A549 (cell line): ENCODE measurements around the gene ACTG1.

ENCODE experiments used
- EP300 ChIP-seq, 2 experiments: fragments of >200 bp; sonication (Bioruptor Twin); formaldehyde crosslinking; IDR thresholded peaks; 2 replicates in 1 of 2; 3 replicates in 1 of 2; pipeline ENCODE4 v1.6.1; 2016 to 2017
- MAX ChIP-seq: IDR thresholded peaks from 2 replicates; pipeline ENCODE4 v1.6.1; 2012
- POLR2AphosphoS2 ChIP-seq: conservative IDR thresholded peaks from 2 replicates; pipeline ENCODE4 v1.6.1; 2012; ENCODE audit warnings: low read length, improper control_type of control experiment, inconsistent platforms
- RAD21 ChIP-seq, 2 experiments: fragments of >200 bp in 1 of 2; sonication (Bioruptor Twin) in 1 of 2; formaldehyde crosslinking in 1 of 2; IDR thresholded peaks in 1 of 2; conservative IDR thresholded peaks in 1 of 2; 2 replicates in 1 of 2; 3 replicates in 1 of 2; pipeline ENCODE4 v1.6.1; 2012 to 2018; ENCODE audit warnings: inconsistent platforms in 1 of 2
- RFX5 ChIP-seq: fragments of 450-650 bp; IDR thresholded peaks from 2 replicates; pipeline ENCODE4 v1.7.1; 2014; ENCODE audit warnings: antibody characterized with exemption, mild to moderate bottlenecking, moderate library complexity

GRCh38 chr17:81489998-81490992 lies 22.3 kb downstream of the ACTG1 start:
- TF ChIP-seq EP300 (IDR thresholded peaks at IDR 0.05): no peak
- no peak for TF ChIP-seq RAD21 (conservative IDR thresholded peaks at IDR 0.05 in 1 of 2, IDR thresholded peaks at IDR 0.05 in 1 of 2)
- TF ChIP-seq POLR2AphosphoS2: no peak
- no peak for TF ChIP-seq RFX5
- TF ChIP-seq MAX: no peak
